HEK293T (cell line): ENCODE results near the gene SLC66A2.

Experiments used
- CTCF ChIA-PET: fragments of 350-600 bp; formaldehyde crosslinking; extraction: SDS; loops from one replicate; lab custom pipeline; 2021; ENCODE audit warnings: antibody characterized with exemption, inconsistent platforms; lab: Yijun Ruan, JAX
- POLR2A ChIA-PET: fragments of 350-600 bp; formaldehyde crosslinking; extraction: SDS; loops from one replicate; lab custom pipeline; 2020; ENCODE audit warnings: antibody characterized with exemption, inconsistent platforms; lab: Yijun Ruan, JAX
- DNase-seq: peaks from one replicate; pipeline ENCODE4 v3.0.0; 2012; ENCODE audit warnings: mixed read lengths; ENCODE audit errors: extremely low spot score
- ARNT ChIP-seq: fragments of 450-650 bp; IDR thresholded peaks from 2 replicates; pipeline ENCODE4 v1.6.1; 2017; ENCODE audit warnings: mild to moderate bottlenecking
- BHLHE40 ChIP-seq: fragments of 450-650 bp; IDR thresholded peaks from 2 replicates; pipeline ENCODE4 v1.6.1; 2016; ENCODE audit warnings: mild to moderate bottlenecking, moderate library complexity, borderline replicate concordance
- CTBP1 ChIP-seq: fragments of 450-650 bp; IDR thresholded peaks from 2 replicates; pipeline ENCODE4 v1.6.1; 2016; ENCODE audit warnings: borderline replicate concordance
- ELF4 ChIP-seq: fragments of 450-650 bp; IDR thresholded peaks from 2 replicates; pipeline ENCODE4 v1.6.1; 2017; ENCODE audit warnings: antibody characterized with exemption
- FOXA1 ChIP-seq: fragments of 450-650 bp; IDR thresholded peaks from 2 replicates; pipeline ENCODE4 v1.6.1; 2016; ENCODE audit warnings: mild to moderate bottlenecking
- FOXK2 ChIP-seq: fragments of 450-650 bp; IDR thresholded peaks from 2 replicates; pipeline ENCODE4 v1.6.1; 2016; ENCODE audit warnings: mild to moderate bottlenecking
- FOXM1 ChIP-seq: fragments of 450-650 bp; IDR thresholded peaks from 2 replicates; pipeline ENCODE4 v1.6.1; 2017; ENCODE audit warnings: mild to moderate bottlenecking, borderline replicate concordance
- HDGF ChIP-seq: fragments of 450-650 bp; IDR thresholded peaks from 2 replicates; pipeline ENCODE4 v1.6.1; 2017; ENCODE audit warnings: antibody characterized with exemption, borderline replicate concordance
- L3MBTL2 ChIP-seq: fragments of 450-650 bp; conservative IDR thresholded peaks from 2 replicates; pipeline ENCODE4 v1.6.1; 2016; ENCODE audit warnings: mild to moderate bottlenecking
- LEF1 ChIP-seq: fragments of 450-650 bp; IDR thresholded peaks from 2 replicates; pipeline ENCODE4 v1.6.1; 2017; ENCODE audit warnings: mild to moderate bottlenecking, borderline replicate concordance
- NFRKB ChIP-seq: fragments of 450-650 bp; IDR thresholded peaks from 2 replicates; pipeline ENCODE4 v1.6.1; 2016; ENCODE audit warnings: mild to moderate bottlenecking, moderate library complexity
- PKNOX1 ChIP-seq: fragments of 450-650 bp; IDR thresholded peaks from 2 replicates; pipeline ENCODE4 v1.6.1; 2016
- SP1 ChIP-seq: fragments of 450-650 bp; IDR thresholded peaks from 2 replicates; pipeline ENCODE4 v1.6.1; 2017
- SUZ12 ChIP-seq: fragments of 450-650 bp; IDR thresholded peaks from 2 replicates; pipeline ENCODE4 v1.6.1; 2016; ENCODE audit warnings: mild to moderate bottlenecking
- TARDBP ChIP-seq: fragments of 450-650 bp; IDR thresholded peaks from 2 replicates; pipeline ENCODE4 v1.6.1; 2016
- ZNF384 ChIP-seq: fragments of 450-650 bp; IDR thresholded peaks from 2 replicates; pipeline ENCODE4 v1.6.1; 2016

Gene SLC66A2

GRCh38 chr18:79928563-79928960, 22.9 kb downstream of the SLC66A2 start:
- ChIA-PET CTCF (no interaction called here), POLR2A (interaction anchor here (1.0 kb wide), 1 partner anchor 59 kb away, joined by 3 read pairs; no protein-coding TSS in a partner anchor)
- TF ChIP-seq ZNF384 (no peak), SUZ12 (no peak), BHLHE40 (no peak), NFRKB (no peak), CTBP1 (no peak), ARNT (no peak), TARDBP (no peak), FOXA1 (no peak), HDGF (no peak), PKNOX1 (no peak), FOXM1 (no peak), LEF1 (no peak), FOXK2 (no peak), L3MBTL2 (no peak), SP1 (no peak), ELF4 (no peak)
- DNase-seq: no peak

GRCh38 chr18:79927607-79928562, 23.6 kb downstream of the SLC66A2 start:
- ChIA-PET POLR2A (no interaction called here), CTCF (no interaction called here)
- no peak for TF ChIP-seq HDGF
- TF ChIP-seq ELF4: no peak
- no peak for TF ChIP-seq TARDBP
- TF ChIP-seq NFRKB: no peak
- no peak for TF ChIP-seq ARNT
- TF ChIP-seq LEF1: no peak
- no peak for TF ChIP-seq FOXM1
- DNase-seq: no peak

GRCh38 chr18:79926715-79927606, 24.5 kb downstream of the SLC66A2 start:
- ChIA-PET CTCF (no interaction called here), POLR2A (no interaction called here)
- TF ChIP-seq SUZ12 (no peak), ELF4 (no peak), FOXA1 (no peak)
- no peak for DNase-seq

GRCh38 chr18:79926306-79926705, 25.1 kb downstream of the SLC66A2 start:
- TF ChIP-seq PKNOX1: no peak
- TF ChIP-seq ARNT: no peak
- no peak for TF ChIP-seq FOXM1
- no peak for TF ChIP-seq CTBP1
- TF ChIP-seq HDGF: no peak
- TF ChIP-seq BHLHE40: no peak
- TF ChIP-seq ZNF384: no peak
- TF ChIP-seq FOXA1: no peak
- TF ChIP-seq TARDBP: no peak
- no peak for TF ChIP-seq SP1
- TF ChIP-seq SUZ12: no peak
- no peak for TF ChIP-seq FOXK2
- no peak for TF ChIP-seq LEF1
- no peak for TF ChIP-seq NFRKB
- TF ChIP-seq ELF4: no peak
- ChIA-PET POLR2A (no interaction called here), CTCF (no interaction called here)
- DNase-seq: no peak

- no peak for DNase-seq
- POLR2A ChIA-PET: no interaction called here
- CTCF ChIA-PET: no interaction called here
- TF ChIP-seq FOXK2: no peak
- TF ChIP-seq FOXM1: no peak
- no peak for TF ChIP-seq SUZ12
- no peak for TF ChIP-seq HDGF
- TF ChIP-seq FOXA1: no peak
- TF ChIP-seq NFRKB: no peak
- no peak for TF ChIP-seq BHLHE40
- TF ChIP-seq PKNOX1: no peak
- TF ChIP-seq ARNT: no peak
- TF ChIP-seq ZNF384: no peak
Observed at GRCh38 chr18:79924814-79925731, 26.4 kb downstream of the SLC66A2 start.
